ENCODE results near the gene ADAM11.

ADAM11 gene

GRCh38 chr17:44829523-44830358, 71.0 kb downstream of the ADAM11 start, which contains the start of gene GJC1:
Gene GJC1, minus strand, starts transcription at chr17:44830287. Its CDS starts 24,470 bp downstream, at chr17:44805817.
- no peak for DNase-seq

- DNase-seq, result no peak
Measured at GRCh38 chr17:44830359-44831288, 71.8 kb downstream of the ADAM11 start.

DNA sequence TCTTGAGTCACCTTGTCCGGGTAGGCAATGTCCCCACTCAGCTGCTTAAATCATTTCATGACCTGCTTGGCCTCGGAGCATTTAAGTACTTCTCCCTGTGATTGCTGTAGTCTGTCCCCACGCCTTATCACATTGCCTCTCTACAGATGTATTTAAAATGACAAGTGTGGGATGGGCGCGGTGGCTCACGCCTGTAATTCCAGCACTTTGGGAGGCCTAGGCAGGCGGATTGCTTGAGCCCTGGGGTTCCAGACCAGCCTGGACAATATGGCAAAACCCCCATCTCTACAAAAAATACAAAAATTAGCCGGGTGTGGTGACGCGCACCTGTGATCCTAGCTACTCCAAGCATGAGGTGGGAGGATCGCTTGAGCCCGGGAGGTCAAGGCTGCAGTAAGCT, 72.6 kb downstream of the ADAM11 start:
- DNase-seq, result no peak

Measured in amygdala (tissue), 56 donors.